ENCODE results near the gene PLCB4. TPM values are rescaled to one million over a fixed set of nuclear protein-coding genes. Genes with fewer than 3 reads are reported as not detected.

Gene PLCB4
- polyA plus RNA-seq, 3 donors: 12.7 to 18.2 (median 14.8) TPM

GRCh38 chr20:9507544-9508239 is 438.8 kb downstream of the PLCB4 start:
- DNase-seq (ENCODE audit: extremely low read depth in 1 of 11, low read depth in 9 of 11, low spot score in 4 of 11): no peak

GRCh38 chr20:9508240-9508661 is 439.4 kb downstream of the PLCB4 start:
- DNase-seq (ENCODE audit: extremely low read depth in 1 of 11, low read depth in 9 of 11, low spot score in 4 of 11): no peak

- no peak for DNase-seq (ENCODE audit: extremely low read depth in 1 of 11, low read depth in 9 of 11, low spot score in 4 of 11)
These were observed 439.9 kb downstream of the PLCB4 start for GRCh38 chr20:9508696-9509178.

GRCh38 chr20:9509246-9509645 is 440.4 kb downstream of the PLCB4 start:
- no peak for DNase-seq (ENCODE audit: extremely low read depth in 1 of 11, low read depth in 9 of 11, low spot score in 4 of 11)

- DNase-seq (ENCODE audit: extremely low read depth in 1 of 11, low read depth in 9 of 11, low spot score in 4 of 11): no peak
These were observed 442.0 kb downstream of the PLCB4 start for GRCh38 chr20:9510911-9511310.

- no peak for DNase-seq (ENCODE audit: extremely low read depth in 1 of 11, low read depth in 9 of 11, low spot score in 4 of 11)
These were observed 445.2 kb downstream of the PLCB4 start for GRCh38 chr20:9514072-9514460.

GRCh38 chr20:9514461-9515213 is 445.8 kb downstream of the PLCB4 start, which contains the start of gene LAMP5:
LAMP5 (plus strand) TSS chr20:9514590; CDS start chr20:9514853, 263 bp downstream.
- peak in 7 of 11 donors; percentile 59 to 71 (median 63) for DNase-seq (ENCODE audit: extremely low read depth in 1 of 11, low read depth in 9 of 11, low spot score in 4 of 11)

GRCh38 chr20:9515214-9515585 is 446.3 kb downstream of the PLCB4 start:
- no peak for DNase-seq (ENCODE audit: extremely low read depth in 1 of 11, low read depth in 9 of 11, low spot score in 4 of 11)

GRCh38 chr20:9515741-9516233 is 446.9 kb downstream of the PLCB4 start:
- DNase-seq (ENCODE audit: extremely low read depth in 1 of 11, low read depth in 9 of 11, low spot score in 4 of 11): no peak

GRCh38 chr20:9516234-9516871 is 447.5 kb downstream of the PLCB4 start:
- no peak for DNase-seq (ENCODE audit: extremely low read depth in 1 of 11, low read depth in 9 of 11, low spot score in 4 of 11)

- no peak for DNase-seq (ENCODE audit: extremely low read depth in 1 of 11, low read depth in 9 of 11, low spot score in 4 of 11)
These were observed 448.6 kb downstream of the PLCB4 start for GRCh38 chr20:9517297-9518162.

- DNase-seq (ENCODE audit: extremely low read depth in 1 of 11, low read depth in 9 of 11, low spot score in 4 of 11): no peak
These were observed 449.8 kb downstream of the PLCB4 start for GRCh38 chr20:9518576-9519175.

GRCh38 chr20:9520086-9520485 is 451.2 kb downstream of the PLCB4 start:
- no peak for DNase-seq (ENCODE audit: extremely low read depth in 1 of 11, low read depth in 9 of 11, low spot score in 4 of 11)

- DNase-seq (ENCODE audit: extremely low read depth in 1 of 11, low read depth in 9 of 11, low spot score in 4 of 11): no peak
These were observed 454.7 kb downstream of the PLCB4 start for GRCh38 chr20:9523636-9524035.
